Activated B cell treated with CpG ODN at 0.5 μM for 24 hours (primary cell): Measurements from ENCODE around the gene ZAP70. TPM values are rescaled to one million over a fixed set of nuclear protein-coding genes. Genes with fewer than 3 reads are reported as not detected.

Experiments used
- ATAC-seq: fragments of 200-7000 bp; cut with Tn5 transposase; one replicate; pipeline ENCODE4 v1.10.0; 2021; ENCODE audit warnings: low read depth, mild to moderate bottlenecking, moderate library complexity
- CTCF ChIA-PET: fragments of 350-600 bp; sonication (Branson Sonifier 250); formaldehyde crosslinking; loops from one replicate; lab custom pipeline; 2021; ENCODE audit warnings: antibody characterized with exemption; lab: Charles Lee
- POLR2A ChIA-PET: fragments of 350-600 bp; sonication (Branson Sonifier 250); formaldehyde crosslinking; loops from one replicate; lab custom pipeline; 2021; ENCODE audit warnings: antibody characterized with exemption; lab: Charles Lee
- DNase-seq: peaks from one replicate; pipeline ENCODE4 v3.0.0; 2022
- H3K27ac Mint-ChIP-seq: one replicate; pipeline ENCODE4 v1.8.0; 2020; ENCODE audit warnings: mixed read lengths
- H3K27me3 Mint-ChIP-seq: one replicate; pipeline ENCODE4 v1.8.0; 2021; ENCODE audit warnings: mixed read lengths
- H3K36me3 Mint-ChIP-seq: one replicate; pipeline ENCODE4 v1.8.0; 2021; ENCODE audit warnings: low read depth, mixed read lengths
- H3K4me1 Mint-ChIP-seq: one replicate; pipeline ENCODE4 v1.8.0; 2021; ENCODE audit warnings: mixed read lengths
- H3K4me3 Mint-ChIP-seq: one replicate; pipeline ENCODE4 v1.8.0; 2020; ENCODE audit warnings: mild to moderate bottlenecking, mixed read lengths
- H3K9me3 Mint-ChIP-seq: one replicate; pipeline ENCODE4 v1.8.0; 2020; ENCODE audit warnings: mixed read lengths
- CTCF ChIP-seq: fragments of 200-600 bp; IDR thresholded peaks from one replicate; pipeline ENCODE4 v1.8.0; 2022; ENCODE audit warnings: antibody characterized with exemption, mild to moderate bottlenecking
- intact Hi-C: fragments of 100-400 bp; cut with micrococcal nuclease; formaldehyde crosslinking; loops from one replicate; pipeline ENCODE4 v1.15.1; 2024
- total RNA-seq: library from RNA; stranded (reverse); gene quantifications from 2 replicates; pipeline ENCODE4 v1.2.3, GENCODE V29; 2022

The ZAP70 gene
- total RNA-seq, 1 donor from 2014 or later = 4.8 TPM

GRCh38 chr2:97734061-97735051 is 21.0 kb downstream of the ZAP70 start:
- ChIA-PET CTCF (no interaction called here), POLR2A (no interaction called here)
- no peaks in the 10 kb centered on the region for H3K4me1 Mint-ChIP-seq
- no peaks in the 10 kb centered on the region for H3K36me3 Mint-ChIP-seq
- intact Hi-C loops = no loop called here
- no peak for ATAC-seq
- no peak for TF ChIP-seq CTCF
- no peaks in the 10 kb centered on the region for H3K9me3 Mint-ChIP-seq
- H3K4me3 Mint-ChIP-seq = no peak overlapping the region
- DNase-seq = no peak
- H3K27ac Mint-ChIP-seq = no peak overlapping the region
- H3K27me3 Mint-ChIP-seq = no peaks in the 10 kb centered on the region

- Mint-ChIP-seq H3K27ac (no peak overlapping the region), H3K27me3 (no peaks in the 10 kb centered on the region), H3K4me3 (no peak overlapping the region), H3K9me3 (no peaks in the 10 kb centered on the region), H3K4me1 (no peaks in the 10 kb centered on the region), H3K36me3 (no peaks in the 10 kb centered on the region)
- ChIA-PET POLR2A (no interaction called here), CTCF (no interaction called here)
- intact Hi-C loops = no loop called here
- no peak for TF ChIP-seq CTCF
- DNase-seq (no peak), ATAC-seq (no peak)
Observed at GRCh38 chr2:97735161-97735561, 21.8 kb downstream of the ZAP70 start.

GRCh38 chr2:97736185-97736584 is 22.8 kb downstream of the ZAP70 start:
- H3K4me1 Mint-ChIP-seq = peaks cover 5% of the 10 kb centered on the region

DNA sequence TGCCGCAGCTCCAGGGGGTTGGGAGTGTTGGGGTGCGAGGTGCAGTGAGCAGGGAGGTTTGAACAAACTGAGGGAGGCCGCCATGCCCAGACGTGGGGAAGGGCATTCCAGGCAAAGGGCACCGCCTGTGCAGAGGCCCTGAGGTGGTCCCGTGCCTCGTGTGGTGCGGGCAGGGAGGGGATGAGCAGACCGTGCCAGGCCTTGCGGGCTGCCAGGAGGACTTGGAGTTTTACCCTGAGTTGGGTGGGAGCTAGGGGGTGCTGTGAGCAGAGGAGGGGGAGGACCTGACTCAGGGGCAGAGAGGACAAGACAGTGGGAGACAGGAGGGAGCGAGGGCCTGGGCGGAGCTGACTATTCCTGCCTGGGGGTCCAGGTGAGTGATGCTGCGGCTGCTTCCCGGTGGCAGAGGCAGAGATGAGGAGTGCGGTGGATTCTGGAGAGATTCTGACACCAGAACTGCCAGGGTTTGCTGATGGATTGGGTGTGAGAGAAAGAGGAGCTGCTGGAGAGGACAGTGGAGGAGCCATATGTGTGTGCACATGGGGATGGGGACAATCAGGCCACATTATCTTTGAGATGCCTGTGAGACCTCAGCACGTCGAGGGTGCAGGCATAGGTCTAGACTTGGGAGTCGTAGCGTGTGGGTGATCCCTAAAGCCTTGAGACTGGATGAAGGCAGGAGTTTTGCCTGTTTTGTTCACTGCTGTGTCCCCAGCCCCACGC is 23.4 kb downstream of the ZAP70 start:
- Mint-ChIP-seq H3K36me3 (no peaks in the 10 kb centered on the region), H3K9me3 (no peaks in the 10 kb centered on the region), H3K4me1 (peaks cover 7% of the 10 kb centered on the region), H3K4me3 (no peak overlapping the region), H3K27ac (no peak overlapping the region), H3K27me3 (no peaks in the 10 kb centered on the region)
- ChIA-PET CTCF (no interaction called here), POLR2A (no interaction called here)
- intact Hi-C loops = no loop called here
- DNase-seq = no peak
- no peak for TF ChIP-seq CTCF
- no peak for ATAC-seq

More at GRCh38 chr2:97736185-97736584, 22.8 kb downstream of the ZAP70 start:
- ChIA-PET CTCF (no interaction called here), POLR2A (no interaction called here)
- Mint-ChIP-seq H3K36me3 (no peaks in the 10 kb centered on the region), H3K4me3 (no peak overlapping the region), H3K9me3 (no peaks in the 10 kb centered on the region), H3K27ac (no peak overlapping the region), H3K27me3 (no peaks in the 10 kb centered on the region)
- intact Hi-C loops = no loop called here
- ATAC-seq (no peak), DNase-seq (no peak)
- TF ChIP-seq CTCF = no peak
